ENCODE results near the gene TAAR8. TPM values are rescaled to one million over a fixed set of nuclear protein-coding genes. Genes with fewer than 3 reads are reported as not detected.

Gene TAAR8
- total RNA-seq: not detected

- no peak within 1 kb of the TSS for H3K27ac ChIP-seq
- no peaks in the 10 kb centered on the region for H3K4me1 ChIP-seq
- H3K4me3 ChIP-seq (replicated peaks in 1 of 3): no peak within 1 kb of the TSS
- 95 to 96% methylated on average over 2 of the region's 2 CpGs for WGBS, 2 donors
- intact Hi-C loops (cut with DNase I): no loop called here
- no peak for DNase-seq
- no peak for TF ChIP-seq CTCF (IDR thresholded peaks at IDR 0.05)
- no peak for TF ChIP-seq POLR2A (IDR thresholded peaks at IDR 0.05)
- H3K9me3 ChIP-seq: no peaks in the 10 kb centered on the region
- no peaks in the 10 kb centered on the region for H3K36me3 ChIP-seq
- no peaks in the 10 kb centered on the region for H3K27me3 ChIP-seq
Measured at GRCh38 chr6:132552372-132552771, at the start of gene TAAR8. Gene TAAR8 (plus strand): TSS chr6:132552672. CDS start chr6:132552693, 21 bp downstream.

- peak in 1 of 2 donors; percentile 11 for DNase-seq
- 80 to 85% methylated on average over 5 of the region's 5 CpGs for WGBS, 2 donors
- H3K4me1 ChIP-seq: peaks cover 3 to 27% of the 10 kb centered on the region in 2 donors
- TF ChIP-seq POLR2A (IDR thresholded peaks at IDR 0.05) (no peak), CTCF (IDR thresholded peaks at IDR 0.05) (no peak)
- peaks cover 0 to 10% of the 10 kb centered on the region in 2 donors for H3K36me3 ChIP-seq
- no peak overlapping the region for H3K27ac ChIP-seq
- no peaks in the 10 kb centered on the region for H3K27me3 ChIP-seq
- intact Hi-C loops (cut with DNase I): no loop called here
- H3K9me3 ChIP-seq: no peaks in the 10 kb centered on the region
- no peak overlapping the region for H3K4me3 ChIP-seq (replicated peaks in 1 of 3)
Measured at GRCh38 chr6:132504757-132505156, 47.7 kb upstream of the TAAR8 start.

DNA sequence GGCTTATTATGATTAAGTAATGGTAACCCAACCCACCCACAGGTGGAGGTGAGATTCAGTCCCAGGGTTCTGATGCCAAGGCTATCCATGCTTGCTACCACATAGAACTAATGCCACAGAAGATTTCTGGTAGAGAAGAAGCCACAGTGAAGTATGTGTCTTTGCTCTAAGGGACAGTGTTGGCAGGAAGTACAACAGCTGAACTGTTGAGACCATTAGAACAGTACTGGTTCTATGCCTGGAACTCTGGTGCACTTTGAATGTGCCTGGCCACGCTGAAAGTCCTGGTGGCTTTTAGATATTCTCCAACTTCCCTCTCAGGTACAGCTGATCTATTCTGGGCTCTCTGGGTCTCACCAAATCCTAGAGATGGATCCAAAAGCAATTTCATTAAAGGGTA lies 47.3 kb upstream of the TAAR8 start:
- peaks cover 3 to 30% of the 10 kb centered on the region in 2 donors for H3K4me1 ChIP-seq

GRCh38 chr6:132506461-132506860 lies 46.0 kb upstream of the TAAR8 start:
- H3K9me3 ChIP-seq: no peaks in the 10 kb centered on the region
- H3K27me3 ChIP-seq: no peaks in the 10 kb centered on the region
- no peak overlapping the region for H3K4me3 ChIP-seq (replicated peaks in 1 of 3)
- no peak for TF ChIP-seq CTCF (IDR thresholded peaks at IDR 0.05)
- TF ChIP-seq POLR2A (IDR thresholded peaks at IDR 0.05): no peak
- peaks cover 14 to 43% of the 10 kb centered on the region in 2 donors for H3K4me1 ChIP-seq
- H3K27ac ChIP-seq: no peak overlapping the region
- 80 to 84% methylated on average over 2 of the region's 2 CpGs for WGBS, 2 donors
- peaks cover 0 to 10% of the 10 kb centered on the region in 2 donors for H3K36me3 ChIP-seq
- intact Hi-C loops (cut with DNase I): no loop called here
- no peak for DNase-seq

More for the DNA sequence above, 47.3 kb upstream of the TAAR8 start:
- no peak for DNase-seq
- Histone ChIP-seq H3K36me3 (peaks cover 0 to 10% of the 10 kb centered on the region in 2 donors), H3K9me3 (no peaks in the 10 kb centered on the region), H3K4me3 (replicated peaks in 1 of 3) (no peak overlapping the region), H3K27me3 (no peaks in the 10 kb centered on the region), H3K27ac (no peak overlapping the region)
- no peak for TF ChIP-seq POLR2A (IDR thresholded peaks at IDR 0.05)
- WGBS, 2 donors: 81 to 100% methylated on average over 1 of the region's 1 CpG
- intact Hi-C loops (cut with DNase I): no loop called here

DNA sequence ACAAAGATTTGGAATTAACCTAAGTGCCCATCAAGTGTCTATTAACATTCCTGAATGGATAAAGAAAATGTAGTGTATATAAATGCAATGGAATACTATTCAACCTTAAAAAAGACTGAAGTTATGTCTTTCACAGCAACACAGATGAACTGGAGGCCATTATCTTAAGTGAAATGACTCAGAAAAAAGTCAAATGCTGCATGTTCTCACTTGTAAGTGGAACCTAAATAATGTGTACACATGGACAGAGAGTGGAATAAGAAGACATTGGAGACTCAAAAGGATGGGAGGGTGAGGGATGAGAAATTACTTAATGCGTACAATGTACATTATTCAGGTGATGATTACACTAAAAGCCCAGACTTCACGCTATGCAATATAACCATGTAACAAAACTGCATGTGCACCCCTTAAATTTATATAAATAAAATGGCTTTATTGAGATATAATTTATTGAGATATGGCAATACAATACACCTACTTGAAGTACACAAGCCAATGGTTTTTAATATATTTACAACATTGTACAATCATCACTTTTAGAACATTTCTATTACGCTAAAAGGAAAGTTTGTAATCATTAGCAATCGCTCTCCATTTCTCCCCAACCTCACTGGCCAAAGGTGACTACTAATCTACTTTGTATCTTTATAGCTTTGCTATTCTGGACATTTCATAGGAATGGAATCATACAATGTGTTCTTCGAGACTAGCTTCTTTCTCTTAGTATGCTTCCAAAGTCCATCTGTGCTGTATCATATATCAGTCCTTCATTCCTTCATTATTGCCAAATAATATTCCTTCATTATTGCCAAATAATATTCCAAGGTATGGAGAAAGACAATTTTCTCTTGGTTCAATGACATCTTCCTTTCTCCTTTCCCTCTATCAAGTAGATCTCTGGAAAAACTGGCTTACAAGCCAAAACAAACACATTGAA lies 45.3 kb upstream of the TAAR8 start:
- Histone ChIP-seq H3K36me3 (peaks cover 0 to 6% of the 10 kb centered on the region in 2 donors), H3K4me1 (peaks cover 20 to 44% of the 10 kb centered on the region in 2 donors), H3K27me3 (no peaks in the 10 kb centered on the region), H3K9me3 (no peaks in the 10 kb centered on the region), H3K27ac (no peak overlapping the region), H3K4me3 (replicated peaks in 1 of 3) (no peak overlapping the region)
- TF ChIP-seq POLR2A (IDR thresholded peaks at IDR 0.05) (no peak), CTCF (IDR thresholded peaks at IDR 0.05) (no peak)
- DNase-seq: no peak
- intact Hi-C loops (cut with DNase I): no loop called here
- WGBS, 2 donors: 96 to 98% methylated on average over 5 of the region's 5 CpGs
